Astrocyte of the hippocampus (primary cell): ENCODE data around the gene ENOSF1.
A peak's percentile ranks its signal among the peaks of the same experiment; 100 is the strongest.
"Not testable (repeated sequence)": the region's sequence is repeated elsewhere in the genome, so short reads cannot be mapped to it uniquely, and the experiment has no call there.

Experiments used
- DNase-seq: peaks from one replicate; pipeline ENCODE4 v3.0.0; 2011; ENCODE audit warnings: low read depth, low spot score

The ENOSF1 gene

GRCh38 chr18:706405-706804 is 6.0 kb downstream of the ENOSF1 start:
- DNase-seq = peak; percentile 22

- peak; percentile 77 for DNase-seq
Observed at GRCh38 chr18:703213-703967, 9.0 kb downstream of the ENOSF1 start.

GRCh38 chr18:697800-698199 is 14.6 kb downstream of the ENOSF1 start:
- DNase-seq = no peak

GRCh38 chr18:697012-697411 is 15.4 kb downstream of the ENOSF1 start:
- no peak for DNase-seq

- DNase-seq = no peak
Observed at GRCh38 chr18:693466-694187, 18.8 kb downstream of the ENOSF1 start.

GRCh38 chr18:692824-693223 is 19.6 kb downstream of the ENOSF1 start:
- no peak for DNase-seq

- no peak for DNase-seq
Observed at GRCh38 chr18:688323-688722, 24.1 kb downstream of the ENOSF1 start.

- DNase-seq = peak; percentile 18
Observed at GRCh38 chr18:686339-687111, 25.9 kb downstream of the ENOSF1 start.

- no peak for DNase-seq
Observed at GRCh38 chr18:685438-685837, 27.0 kb downstream of the ENOSF1 start.

GRCh38 chr18:683531-683930 is 28.9 kb downstream of the ENOSF1 start:
- no peak for DNase-seq

- no peak for DNase-seq
Observed at GRCh38 chr18:682833-683232, 29.6 kb downstream of the ENOSF1 start.

GRCh38 chr18:682416-682815 is 30.0 kb downstream of the ENOSF1 start:
- DNase-seq = not testable (repeated sequence)

GRCh38 chr18:681985-682384 is 30.4 kb downstream of the ENOSF1 start:
- no peak for DNase-seq

GRCh38 chr18:680392-680791 is 32.0 kb downstream of the ENOSF1 start:
- DNase-seq = no peak

- DNase-seq = no peak
Observed at GRCh38 chr18:679516-679915, 32.9 kb downstream of the ENOSF1 start.

- no peak for DNase-seq
Observed at GRCh38 chr18:678482-679182, 33.8 kb downstream of the ENOSF1 start.

GRCh38 chr18:677951-678381 is 34.5 kb downstream of the ENOSF1 start:
- peak; percentile 64 for DNase-seq

- DNase-seq = no peak
Observed at GRCh38 chr18:677145-677544, 35.3 kb downstream of the ENOSF1 start.

- DNase-seq = no peak
Observed at GRCh38 chr18:676736-677135, 35.7 kb downstream of the ENOSF1 start.

GRCh38 chr18:676069-676468 is 36.4 kb downstream of the ENOSF1 start:
- no peak for DNase-seq

- DNase-seq = no peak
Observed at GRCh38 chr18:675307-675706, 37.1 kb downstream of the ENOSF1 start.

- DNase-seq = no peak
Observed at GRCh38 chr18:673769-674168, 38.7 kb downstream of the ENOSF1 start.
